GM19324 (cell line): ENCODE results near the gene PCDHGA6.
A peak's percentile ranks its signal among the peaks of the same experiment; 100 is the strongest.
"Not testable (repeated sequence)": the region's sequence is repeated elsewhere in the genome, so short reads cannot be mapped to it uniquely, and the experiment has no call there.

ENCODE experiments used
- ATAC-seq: cut with Tn5 transposase; IDR thresholded peaks from one replicate; pipeline ENCODE4 v1.9.1; 2021; ENCODE audit warnings: mild to moderate bottlenecking, moderate library complexity; ENCODE audit not compliant: unreplicated experiment, low FRiP score

Gene PCDHGA6

DNA sequence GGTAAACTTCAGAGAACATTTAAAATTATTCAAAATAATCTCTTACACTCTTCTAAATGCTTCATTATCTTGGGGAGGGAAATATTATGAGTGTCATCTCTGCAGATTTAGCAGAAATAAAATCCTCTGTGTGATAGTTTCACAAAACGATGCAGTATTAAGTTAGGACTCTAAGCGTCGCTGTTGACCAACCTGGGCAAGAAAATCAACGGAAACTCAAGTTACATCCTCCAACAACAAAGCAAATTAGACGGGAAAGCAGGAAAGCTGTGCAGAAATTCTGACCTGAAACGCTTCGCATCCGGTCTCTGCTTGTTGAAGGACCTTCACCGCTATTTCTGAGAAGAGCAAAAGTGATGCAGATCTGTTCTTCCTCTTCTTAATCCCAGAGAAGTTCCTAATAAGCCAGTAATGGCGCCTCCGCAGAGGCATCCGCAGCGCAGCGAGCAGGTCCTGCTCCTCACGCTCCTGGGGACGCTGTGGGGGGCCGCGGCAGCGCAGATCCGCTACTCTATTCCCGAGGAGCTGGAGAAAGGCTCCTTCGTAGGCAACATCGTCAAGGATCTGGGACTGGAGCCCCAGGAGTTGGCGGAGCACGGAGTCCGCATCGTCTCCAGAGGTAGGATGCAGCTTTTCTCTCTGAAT, at the start of gene PCDHGA6:
Gene PCDHGA6 (plus strand): TSS at position 219 of the 645 bp plus-strand sequence. CDS start 193 bp downstream, at position 412.
- ATAC-seq: no peak

DNA sequence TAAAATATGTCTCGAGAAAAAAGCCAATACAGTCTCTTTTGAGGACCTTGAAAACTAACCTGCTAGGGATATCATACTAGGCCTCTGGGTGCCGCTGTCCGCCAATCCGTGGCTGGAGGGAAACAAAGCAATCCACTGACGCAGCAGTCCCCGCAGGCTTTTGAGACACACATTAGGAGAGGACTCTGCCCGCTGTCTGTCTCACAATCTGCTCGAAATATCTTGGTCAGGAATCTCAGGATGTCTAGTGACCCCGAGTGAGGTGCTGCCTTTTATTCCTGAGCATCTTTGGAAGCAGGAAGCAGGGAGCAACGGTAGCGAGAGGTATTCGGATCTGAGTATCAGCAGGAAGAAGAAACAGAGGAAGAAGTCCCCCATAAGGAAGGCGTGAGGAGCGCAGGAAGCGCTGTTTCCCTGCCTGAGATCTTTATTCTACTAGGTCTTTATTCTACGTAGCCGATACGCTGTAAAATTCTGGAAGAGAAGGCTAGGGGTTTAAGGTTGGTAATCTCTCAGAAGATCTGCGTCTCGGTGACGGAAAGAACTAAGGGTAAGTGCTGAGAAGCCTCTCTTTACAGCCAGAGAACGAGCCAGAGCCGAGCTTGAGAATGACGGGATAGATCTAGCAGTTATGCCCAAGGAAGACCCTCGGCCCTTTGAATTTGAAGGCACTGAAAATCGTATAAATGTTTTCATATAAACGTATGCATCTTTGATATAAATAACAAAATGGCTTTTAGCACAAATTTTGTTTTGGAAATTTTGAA, 47.4 kb upstream of the PCDHGA6 start:
- peak; percentile 72 for ATAC-seq

GRCh38 chr5:141328231-141328630, 45.5 kb upstream of the PCDHGA6 start:
- ATAC-seq: no peak

GRCh38 chr5:141330299-141331080, 43.2 kb upstream of the PCDHGA6 start, which contains the start of gene PCDHGA1:
Gene PCDHGA1 (plus strand): TSS chr5:141330514.
- no peak for ATAC-seq

GRCh38 chr5:141332571-141332970, 41.1 kb upstream of the PCDHGA6 start:
- not testable (repeated sequence) for ATAC-seq

GRCh38 chr5:141338538-141339306, 35.0 kb upstream of the PCDHGA6 start, which contains the start of gene PCDHGA2:
Gene PCDHGA2 (plus strand): TSS chr5:141338760.
- ATAC-seq: no peak

GRCh38 chr5:141340781-141341354, 32.8 kb upstream of the PCDHGA6 start:
- not testable (repeated sequence) for ATAC-seq

GRCh38 chr5:141342773-141343172, 30.9 kb upstream of the PCDHGA6 start:
- ATAC-seq: no peak

- no peak for ATAC-seq
Observed at GRCh38 chr5:141343242-141343952, 30.3 kb upstream of the PCDHGA6 start, which contains the start of gene PCDHGA3. Gene PCDHGA3 (plus strand): TSS chr5:141343829. CDS start chr5:141344034, 205 bp downstream.

GRCh38 chr5:141343953-141344463, 29.7 kb upstream of the PCDHGA6 start:
- no peak for ATAC-seq

GRCh38 chr5:141345327-141345726, 28.4 kb upstream of the PCDHGA6 start:
- ATAC-seq: no peak

DNA sequence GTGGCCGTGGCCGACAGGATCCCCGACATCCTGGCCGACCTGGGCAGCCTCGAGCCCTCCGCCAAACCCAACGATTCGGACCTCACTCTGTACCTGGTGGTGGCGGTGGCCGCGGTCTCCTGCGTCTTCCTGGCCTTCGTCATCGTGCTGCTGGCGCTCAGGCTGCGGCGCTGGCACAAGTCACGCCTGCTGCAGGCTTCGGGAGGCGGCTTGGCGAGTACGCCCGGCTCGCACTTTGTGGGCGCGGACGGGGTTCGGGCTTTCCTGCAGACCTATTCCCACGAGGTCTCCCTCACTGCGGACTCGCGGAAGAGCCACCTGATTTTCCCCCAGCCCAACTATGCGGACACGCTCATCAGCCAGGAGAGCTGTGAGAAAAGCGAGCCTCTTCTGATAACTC, 27.7 kb upstream of the PCDHGA6 start:
- ATAC-seq: not testable (repeated sequence)

GRCh38 chr5:141349917-141350619, 23.6 kb upstream of the PCDHGA6 start, which contains the start of gene PCDHGB1:
Gene PCDHGB1 (plus strand): TSS chr5:141350099. CDS start chr5:141350261, 162 bp downstream.
- ATAC-seq: no peak

DNA sequence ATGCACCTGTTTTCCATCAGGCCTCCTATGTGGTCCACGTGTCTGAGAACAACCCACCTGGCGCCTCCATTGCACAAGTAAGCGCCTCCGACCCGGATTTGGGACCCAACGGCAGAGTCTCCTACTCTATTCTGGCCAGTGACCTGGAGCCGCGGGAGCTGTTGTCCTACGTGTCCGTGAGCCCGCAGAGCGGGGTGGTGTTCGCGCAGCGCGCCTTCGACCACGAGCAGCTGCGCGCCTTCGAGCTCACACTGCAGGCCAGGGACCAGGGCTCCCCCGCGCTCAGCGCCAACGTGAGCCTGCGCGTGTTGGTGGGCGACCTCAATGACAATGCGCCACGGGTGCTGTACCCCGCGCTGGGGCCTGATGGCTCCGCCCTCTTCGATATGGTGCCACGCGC, 22.1 kb upstream of the PCDHGA6 start:
- ATAC-seq: no peak

DNA sequence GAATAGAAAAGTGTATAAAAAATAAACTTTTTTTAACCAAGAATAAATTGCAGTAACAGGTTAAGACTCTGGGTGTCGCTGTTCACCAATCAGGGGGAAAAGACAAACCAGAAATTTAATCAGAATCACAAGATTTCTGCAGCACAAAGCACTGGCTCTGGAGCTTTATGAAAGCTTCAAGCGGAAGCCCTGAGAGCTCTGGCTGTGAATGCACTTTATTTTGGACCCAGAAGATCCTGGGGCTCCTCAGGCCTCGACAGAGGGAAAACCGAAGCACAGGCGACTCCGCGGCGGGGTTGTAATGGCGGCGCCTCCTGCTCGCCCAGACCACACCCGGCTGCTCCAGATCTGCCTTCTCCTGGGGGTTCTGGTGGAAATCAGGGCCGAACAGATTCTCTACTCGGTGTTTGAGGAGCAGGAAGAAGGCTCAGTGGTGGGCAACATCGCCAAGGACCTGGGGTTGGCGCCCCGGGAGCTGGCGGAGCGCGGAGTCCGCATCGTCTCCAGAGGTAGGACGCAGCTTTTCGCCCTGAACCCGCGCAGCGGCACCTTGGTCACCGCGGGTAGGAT, 18.7 kb upstream of the PCDHGA6 start, which contains the start of gene PCDHGA4:
Gene PCDHGA4 (plus strand): TSS at position 122 of the 570 bp plus-strand sequence. CDS start 87 bp downstream, at position 209.
- ATAC-seq: no peak

DNA sequence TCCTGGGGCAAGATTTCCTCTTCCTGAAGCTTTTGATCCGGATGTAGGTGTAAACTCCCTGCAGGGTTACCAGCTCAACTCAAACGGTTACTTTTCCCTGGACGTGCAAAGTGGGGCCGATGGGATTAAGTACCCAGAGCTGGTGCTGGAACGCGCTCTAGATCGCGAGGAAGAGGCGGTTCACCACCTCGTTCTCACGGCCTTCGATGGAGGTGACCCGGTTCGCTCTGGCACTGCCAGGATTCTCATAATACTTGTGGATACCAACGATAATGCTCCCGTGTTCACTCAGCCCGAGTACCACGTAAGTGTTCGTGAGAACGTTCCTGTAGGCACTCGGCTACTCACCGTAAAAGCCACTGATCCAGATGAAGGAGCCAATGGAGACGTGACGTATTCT, 18.1 kb upstream of the PCDHGA6 start:
- no peak for ATAC-seq

- ATAC-seq: no peak
Observed at GRCh38 chr5:141356133-141356532, 17.6 kb upstream of the PCDHGA6 start.

DNA sequence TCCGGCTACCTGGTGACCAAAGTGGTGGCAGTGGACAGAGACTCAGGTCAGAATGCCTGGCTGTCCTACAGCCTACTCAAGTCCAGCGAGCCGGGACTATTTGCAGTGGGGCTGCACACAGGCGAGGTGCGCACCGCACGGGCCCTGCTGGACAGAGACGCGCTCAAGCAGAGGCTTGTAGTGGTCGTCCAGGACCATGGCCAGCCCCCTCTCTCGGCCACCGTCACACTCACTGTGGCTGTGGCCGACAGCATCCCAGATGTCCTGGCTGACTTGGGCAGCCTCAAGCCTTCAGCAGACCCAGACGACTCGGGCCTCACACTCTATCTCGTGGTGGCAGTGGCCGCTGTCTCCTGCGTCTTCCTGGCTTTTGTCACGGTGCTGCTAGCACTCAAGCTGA, 16.7 kb upstream of the PCDHGA6 start:
- ATAC-seq: no peak
